NCI-H1694 (cell line): Measurements from ENCODE around the gene TGFB1.

Source experiments
- DNase-seq: peaks from one replicate; lab custom pipeline; 2025; lab: John Stamatoyannopoulos, UW

Gene TGFB1

GRCh38 chr19:41321204-41321599 lies 32.5 kb downstream of the TGFB1 start:
- DNase-seq = no peak

- no peak for DNase-seq
These were observed 33.2 kb downstream of the TGFB1 start for GRCh38 chr19:41320568-41320967.

GRCh38 chr19:41320185-41320518 lies 33.6 kb downstream of the TGFB1 start:
- no peak for DNase-seq

DNA sequence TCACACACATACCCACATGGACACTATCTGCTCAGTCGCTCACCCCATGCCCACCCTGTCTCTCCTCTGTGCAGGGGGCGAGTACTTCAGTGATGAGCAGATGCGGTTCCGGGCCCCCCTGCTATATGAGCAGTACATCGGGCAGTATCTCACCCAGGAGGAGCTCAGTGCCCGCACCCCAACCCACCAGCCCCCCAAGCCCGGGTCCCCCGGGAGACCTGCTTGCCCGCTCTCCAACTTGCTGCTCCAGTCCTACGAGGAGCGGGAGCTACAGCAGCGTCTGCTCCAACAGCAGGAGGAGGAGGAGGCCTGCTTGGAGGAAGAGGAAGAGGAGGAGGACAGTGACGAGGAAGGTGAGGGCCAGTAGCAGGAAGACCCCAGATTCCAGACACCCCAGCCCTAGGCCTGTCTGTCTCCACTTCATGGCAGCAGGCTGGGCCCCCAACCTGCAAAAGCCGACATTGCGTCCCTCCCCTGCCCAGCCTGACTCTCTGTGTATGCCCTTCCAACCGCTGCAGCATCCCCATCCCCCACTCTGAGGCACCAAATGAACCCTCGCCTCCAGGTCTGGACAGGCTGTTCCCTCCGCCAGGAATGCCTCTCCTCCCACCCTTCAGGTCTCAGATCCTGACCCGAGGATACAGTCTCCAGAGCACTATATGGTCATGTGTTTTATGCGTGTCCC lies 34.1 kb downstream of the TGFB1 start:
- DNase-seq = no peak

- DNase-seq = no peak
These were observed 34.8 kb downstream of the TGFB1 start for GRCh38 chr19:41318696-41319499.

DNA sequence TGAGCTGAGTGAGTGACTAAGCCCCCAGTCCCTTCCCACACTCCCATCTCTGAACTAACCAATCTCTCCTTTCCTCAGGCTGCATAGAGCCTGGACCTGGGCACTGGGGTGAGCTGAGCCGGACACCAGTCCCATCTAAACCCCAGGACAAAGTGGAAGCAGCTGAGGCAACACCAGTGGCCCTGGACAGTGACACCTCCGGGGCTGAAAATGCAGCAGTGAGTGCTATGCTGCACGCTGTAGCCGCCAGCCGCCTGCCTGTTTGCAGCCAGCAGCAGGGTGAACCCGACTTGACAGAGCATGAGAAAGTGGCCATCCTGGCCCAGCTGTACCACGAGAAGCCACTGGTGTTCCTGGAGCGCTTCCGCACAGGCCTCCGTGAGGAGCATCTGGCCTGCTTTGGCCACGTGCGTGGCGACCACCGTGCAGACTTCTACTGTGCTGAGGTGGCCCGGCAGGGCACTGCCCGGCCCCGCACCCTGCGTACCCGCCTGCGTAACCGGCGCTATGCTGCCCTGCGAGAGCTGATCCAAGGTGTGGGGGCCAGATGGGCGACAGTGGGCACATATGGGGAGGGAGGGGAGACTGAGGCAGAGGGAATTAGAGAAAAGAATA lies 37.3 kb downstream of the TGFB1 start:
- DNase-seq = no peak

DNA sequence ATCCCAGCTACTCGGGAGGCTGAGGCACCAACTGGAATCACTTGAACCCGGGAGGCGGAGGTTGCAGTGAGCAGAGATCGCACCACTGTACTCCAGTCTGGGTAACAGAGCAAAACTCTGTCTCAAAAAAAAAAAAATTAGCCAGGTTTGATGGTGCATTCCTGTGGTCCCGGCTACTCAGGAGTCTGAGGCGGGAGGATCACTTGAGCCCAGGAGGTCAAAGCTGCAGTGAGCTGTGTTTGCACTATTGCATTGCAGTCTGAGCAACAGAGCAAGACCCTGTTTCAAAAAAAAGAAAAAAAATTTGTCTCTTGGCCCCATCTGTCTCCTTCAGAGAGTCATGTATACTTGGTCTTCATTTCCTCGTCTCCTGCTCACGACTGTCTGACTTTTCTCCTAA lies 42.1 kb downstream of the TGFB1 start:
- no peak for DNase-seq

- no peak for DNase-seq
These were observed 42.6 kb downstream of the TGFB1 start for GRCh38 chr19:41311072-41311471.

- DNase-seq = peak; percentile 72
These were observed 43.5 kb downstream of the TGFB1 start, which contains the start of gene CCDC97 for GRCh38 chr19:41310033-41310831. CCDC97 (plus strand) TSS chr19:41310172; CDS start chr19:41310311, 139 bp downstream.

- no peak for DNase-seq
These were observed 44.3 kb downstream of the TGFB1 start for GRCh38 chr19:41309180-41310032.

GRCh38 chr19:41308450-41309179 lies 45.1 kb downstream of the TGFB1 start:
- peak; percentile 93 for DNase-seq

DNA sequence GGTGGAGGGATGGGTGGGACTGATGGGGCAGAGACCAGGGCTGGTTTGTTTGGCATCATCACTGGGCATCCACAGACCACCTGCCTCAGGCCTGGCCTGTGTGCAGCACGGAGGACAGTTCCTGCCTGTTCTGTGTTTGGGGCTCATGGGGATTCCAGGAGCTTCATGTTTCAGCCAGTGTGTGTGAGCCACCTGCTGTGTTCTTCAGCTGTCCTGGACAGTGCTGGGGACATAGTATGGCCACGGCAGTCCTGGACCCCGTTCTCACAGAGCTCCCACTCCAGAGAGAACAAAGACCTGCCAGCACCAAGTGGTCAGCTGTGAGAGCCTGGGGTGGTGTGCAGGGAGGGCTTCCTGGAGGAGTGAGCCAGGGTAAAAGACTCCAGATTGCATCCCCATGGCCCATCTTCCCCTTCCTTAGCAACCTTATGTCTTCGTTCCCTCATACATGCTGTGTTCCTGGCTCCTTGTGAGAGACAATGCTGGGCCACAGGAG lies 45.7 kb downstream of the TGFB1 start:
- DNase-seq = no peak

- DNase-seq = no peak
These were observed 46.4 kb downstream of the TGFB1 start for GRCh38 chr19:41307090-41307875.

DNA sequence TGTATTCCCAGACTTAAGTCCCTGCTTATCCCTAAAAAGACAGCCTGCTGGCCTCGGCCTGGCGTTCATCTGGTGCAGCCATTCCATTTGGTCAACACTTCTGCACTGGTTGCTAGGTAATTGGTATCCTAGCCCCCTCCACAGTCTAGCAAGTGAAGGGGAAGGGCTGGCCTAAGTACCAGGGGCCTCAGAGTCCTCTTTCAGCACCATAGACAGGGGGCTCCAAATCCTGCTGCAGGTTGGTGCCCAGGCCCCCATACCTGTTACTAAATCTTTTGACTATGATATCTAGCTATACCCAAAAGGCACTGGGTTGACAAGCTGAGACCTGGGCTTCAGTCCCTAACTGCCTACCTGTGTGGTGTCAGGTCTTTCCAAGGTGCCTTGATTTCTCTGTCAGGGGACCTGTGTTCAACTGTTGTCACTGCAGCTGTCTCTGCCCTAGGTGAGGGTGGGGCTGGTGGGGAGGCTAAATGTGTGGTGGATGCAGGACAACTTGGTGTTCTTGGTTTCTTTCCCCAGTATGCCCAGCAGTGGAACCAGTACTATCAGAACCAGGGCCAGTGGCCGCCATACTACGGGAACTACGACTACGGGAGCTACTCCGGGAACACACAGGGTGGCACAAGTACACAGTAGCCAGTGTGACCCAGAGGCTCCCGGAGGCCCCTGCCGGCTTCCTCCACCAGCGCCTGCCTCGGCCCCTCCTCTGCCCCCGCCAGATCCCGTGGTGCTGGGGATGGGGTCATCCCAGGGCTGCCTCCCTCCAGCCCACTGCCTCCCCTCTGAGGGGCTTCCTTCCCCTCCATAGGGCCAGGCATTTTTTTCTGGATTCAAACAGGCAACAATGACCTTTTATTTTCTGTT lies 47.6 kb downstream of the TGFB1 start:
- no peak for DNase-seq

DNA sequence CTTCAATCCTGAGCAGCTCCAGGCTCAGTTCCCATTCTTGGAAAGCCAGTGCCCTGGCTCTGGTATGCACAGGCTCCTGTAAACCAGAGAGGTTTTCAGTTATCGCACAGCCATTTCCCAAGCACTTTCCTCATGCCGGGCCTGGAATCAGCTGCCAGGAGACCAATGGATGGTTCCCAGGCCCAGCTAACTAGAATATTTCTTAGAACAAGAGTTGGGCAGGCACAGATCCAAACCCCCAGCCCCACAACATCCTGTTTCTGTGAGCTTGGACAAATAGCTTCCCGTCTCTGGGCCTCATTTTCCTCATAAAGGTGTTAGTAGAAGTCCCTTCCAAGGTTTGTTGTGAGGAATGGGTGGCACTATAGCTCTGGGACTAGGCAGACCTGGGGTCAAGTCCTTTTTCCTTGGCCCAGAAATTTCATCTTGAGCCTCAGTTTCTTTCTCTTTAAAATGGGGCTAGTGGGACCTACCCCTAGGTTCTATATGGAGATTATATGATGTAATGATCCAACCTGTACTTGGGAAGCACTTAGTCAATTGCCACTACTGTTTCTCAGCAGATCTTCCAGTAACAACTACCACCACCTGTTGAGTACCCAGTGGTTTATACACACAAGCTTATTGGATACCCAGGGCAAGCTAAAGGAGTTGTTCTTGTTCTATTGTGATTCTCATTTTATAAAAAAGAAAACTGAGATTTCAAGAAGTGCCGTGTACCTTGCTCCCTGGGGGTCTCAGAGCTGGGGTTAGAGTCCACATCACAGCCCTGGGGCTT lies 48.8 kb downstream of the TGFB1 start:
- no peak for DNase-seq

GRCh38 chr19:41303954-41304353 lies 49.8 kb downstream of the TGFB1 start:
- no peak for DNase-seq

DNA sequence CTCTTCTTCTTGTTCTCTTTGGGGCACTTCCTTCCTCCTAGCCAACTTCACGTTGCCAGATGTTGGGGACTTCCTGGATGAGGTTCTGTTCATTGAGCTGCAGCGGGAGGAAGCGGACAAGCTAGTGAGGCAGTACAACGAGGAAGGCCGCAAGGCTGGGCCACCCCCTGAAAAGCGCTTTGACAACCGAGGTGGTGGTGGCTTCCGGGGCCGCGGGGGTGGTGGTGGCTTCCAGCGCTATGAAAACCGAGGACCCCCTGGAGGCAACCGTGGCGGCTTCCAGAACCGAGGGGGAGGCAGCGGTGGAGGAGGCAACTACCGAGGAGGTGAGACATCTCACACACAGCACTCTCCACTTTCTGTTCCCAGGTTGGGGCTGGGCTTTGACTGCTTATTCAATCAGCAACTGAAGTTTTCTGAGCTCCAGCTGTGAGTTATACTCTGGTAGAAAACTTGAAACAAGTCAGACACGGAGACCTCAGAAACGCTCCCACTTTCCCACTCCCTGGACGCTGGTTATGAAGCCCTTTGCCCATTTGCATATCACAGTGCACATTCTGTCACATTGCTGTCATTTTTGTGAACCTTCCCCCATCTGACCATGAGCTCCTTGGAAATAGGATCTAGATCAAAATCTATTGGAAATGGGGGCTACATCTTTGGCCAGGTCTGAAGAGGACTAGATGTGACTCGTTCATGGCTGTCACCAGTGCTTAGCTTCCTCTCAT lies 50.9 kb downstream of the TGFB1 start:
- no peak for DNase-seq
